ENCODE data around the gene CSF1R.
"Not testable (repeated sequence)": the region's sequence is repeated elsewhere in the genome, so short reads cannot be mapped to it uniquely, and the experiment has no call there.

Gene CSF1R

DNA sequence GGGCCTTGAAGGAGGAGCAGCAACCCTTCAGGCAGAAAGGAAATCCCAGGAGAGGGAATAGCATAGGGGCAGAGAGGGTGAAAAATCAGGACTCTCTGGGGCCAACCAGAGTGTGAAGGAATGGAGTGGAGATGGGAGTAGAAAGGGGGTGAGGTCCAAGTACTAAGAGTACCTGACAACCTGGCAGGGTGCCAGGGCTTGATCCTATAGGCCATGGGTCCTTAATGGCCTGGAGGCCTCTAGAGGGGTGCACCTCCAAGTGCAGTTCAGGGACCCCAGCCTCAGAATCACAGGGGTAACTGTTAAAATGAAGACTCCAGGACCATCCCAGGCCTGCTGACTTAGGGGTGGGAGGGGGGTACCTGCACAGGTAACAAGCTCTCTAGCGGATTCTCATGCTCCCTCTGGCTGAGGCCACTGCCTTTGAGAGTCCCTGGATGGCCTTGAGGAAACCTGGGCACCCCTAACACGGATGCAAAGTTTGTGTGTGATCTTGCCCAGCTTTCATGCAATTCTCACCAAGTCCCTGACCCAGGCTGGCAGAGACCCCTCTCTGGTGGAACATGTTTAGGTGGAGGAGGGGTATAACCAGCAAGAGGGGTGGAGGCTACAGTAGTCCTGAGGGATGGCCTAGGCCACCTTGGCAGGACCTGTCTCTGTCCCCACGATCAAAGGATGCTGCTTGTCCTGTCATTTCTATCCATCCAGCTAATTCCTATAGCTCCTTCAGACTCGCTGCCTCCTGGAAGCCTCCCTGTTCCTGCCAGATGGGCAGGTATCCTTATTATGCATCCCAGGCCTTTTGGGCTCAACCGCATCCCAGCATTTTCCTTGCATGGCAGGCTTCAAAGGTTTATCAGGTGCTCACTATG lies 17.6 kb upstream of the CSF1R start:
- DNase-seq, result no peak

- no peak for DNase-seq
Measured at GRCh38 chr5:150101023-150101422, 14.7 kb upstream of the CSF1R start.

DNA sequence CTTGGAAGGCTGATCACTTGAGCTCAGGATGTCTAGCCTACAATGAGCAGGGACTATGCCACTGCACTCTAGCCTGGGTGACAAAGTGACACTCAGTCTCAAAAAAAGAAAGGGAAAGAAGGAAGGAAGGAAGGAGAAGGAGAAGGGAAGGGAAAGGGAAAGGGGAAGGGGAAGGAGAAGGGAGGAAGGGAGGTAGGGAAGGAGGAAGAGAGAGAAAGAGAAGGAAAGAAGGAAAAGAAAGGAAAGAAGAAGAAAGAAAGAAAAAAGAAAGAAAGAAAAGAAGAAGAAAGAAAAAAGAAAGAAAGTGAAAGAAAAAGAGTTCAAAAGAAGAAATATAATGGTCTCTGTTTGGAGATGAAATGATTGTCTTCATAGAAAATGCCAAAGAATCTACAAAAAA lies 10.8 kb upstream of the CSF1R start:
- no peak for DNase-seq

DNA sequence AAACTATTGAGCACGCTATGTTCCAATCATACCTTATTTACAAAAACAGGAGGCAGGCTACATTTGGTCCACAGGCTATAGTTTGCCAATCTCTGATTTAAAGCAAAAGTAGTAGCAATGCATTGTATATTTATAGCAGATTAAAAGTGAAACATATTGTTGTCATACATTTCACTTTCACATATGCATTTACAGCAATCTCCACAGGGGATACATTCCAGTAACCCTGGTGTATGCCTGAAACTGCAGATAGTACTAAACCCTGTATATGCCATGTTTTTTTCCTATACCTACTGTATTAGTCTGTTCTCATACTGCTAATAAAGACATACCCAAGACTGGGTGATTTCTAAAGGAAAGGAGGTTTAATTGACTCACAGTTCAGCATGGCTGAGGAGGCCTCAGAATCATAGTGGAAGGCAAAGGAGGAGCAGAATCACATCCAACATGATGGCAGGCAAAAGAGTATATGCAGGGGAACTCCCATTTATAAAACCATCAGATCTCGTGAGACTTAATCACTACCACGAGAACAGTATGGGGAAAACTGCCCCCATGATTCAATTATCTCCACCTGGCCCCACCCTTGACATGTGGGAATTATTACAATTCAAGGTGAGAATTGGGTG lies 5.9 kb upstream of the CSF1R start:
- no peak for DNase-seq

- no peak for DNase-seq
Measured at GRCh38 chr5:150085191-150085912, 1.0 kb downstream of the CSF1R start.

- not testable (repeated sequence) for DNase-seq
Measured at GRCh38 chr5:150084754-150085153, 1.6 kb downstream of the CSF1R start.

- no peak for DNase-seq
Measured at GRCh38 chr5:150082889-150083288, 3.5 kb downstream of the CSF1R start.

DNA sequence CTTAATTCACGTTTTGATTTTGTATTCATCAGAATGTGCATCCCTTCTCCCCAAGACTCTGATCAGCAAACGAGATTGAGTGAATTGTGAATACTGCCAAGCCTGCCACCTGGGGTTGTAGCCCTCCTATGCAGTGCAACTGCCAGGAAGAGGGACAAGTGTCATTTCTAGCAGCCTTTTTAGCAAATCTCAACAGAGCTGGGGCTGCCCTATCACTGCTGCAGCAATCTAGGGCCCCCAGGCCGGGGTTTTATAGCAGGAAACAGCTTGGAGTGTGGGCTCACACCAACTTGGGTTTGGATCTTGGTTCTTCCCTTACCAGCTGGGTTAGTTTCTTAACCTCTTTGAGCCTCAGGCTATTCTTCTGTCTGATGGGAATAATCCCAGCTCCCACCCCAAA lies 4.0 kb downstream of the CSF1R start:
- no peak for DNase-seq

DNA sequence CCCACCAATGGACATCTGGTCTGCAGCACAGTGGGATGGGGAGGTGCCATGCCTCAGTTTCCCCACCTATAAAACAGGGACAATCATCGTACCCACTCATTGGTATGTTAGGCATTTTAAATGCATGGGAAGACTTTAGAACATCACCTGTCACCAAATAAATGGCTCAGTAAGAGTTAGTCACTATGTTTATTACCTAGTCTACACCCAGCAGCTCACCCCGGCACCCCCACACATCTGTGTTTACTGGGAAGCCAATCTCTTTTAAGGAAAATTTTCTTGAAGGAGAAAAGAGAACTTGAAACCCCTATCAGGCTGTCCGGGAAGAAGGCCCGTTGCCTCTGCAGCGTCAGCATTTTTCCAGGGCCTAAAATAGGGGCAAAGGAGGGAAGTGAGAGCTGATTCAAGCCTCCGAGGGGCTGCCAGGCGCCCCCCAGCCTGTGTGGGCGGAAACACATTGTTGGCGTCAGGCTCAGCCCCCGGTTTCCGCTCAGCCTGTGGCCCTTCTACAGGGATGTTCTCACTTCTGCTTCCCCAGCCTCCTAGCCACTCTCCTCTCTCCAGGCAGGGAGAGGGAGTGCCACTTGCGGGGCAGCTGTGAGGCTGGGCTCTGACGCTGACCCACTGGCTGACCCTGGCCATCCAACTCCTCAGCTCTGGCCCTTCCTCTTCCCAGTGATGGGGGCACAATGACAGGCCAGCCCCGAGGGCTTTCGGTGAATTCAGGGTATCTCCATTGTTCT lies 4.6 kb downstream of the CSF1R start:
- no peak for DNase-seq

GRCh38 chr5:150080696-150081435 lies 5.5 kb downstream of the CSF1R start:
- no peak for DNase-seq

- no peak for DNase-seq
Measured at GRCh38 chr5:150079909-150080461, 6.4 kb downstream of the CSF1R start.

GRCh38 chr5:150078802-150079689 lies 7.3 kb downstream of the CSF1R start:
- no peak for DNase-seq

DNA sequence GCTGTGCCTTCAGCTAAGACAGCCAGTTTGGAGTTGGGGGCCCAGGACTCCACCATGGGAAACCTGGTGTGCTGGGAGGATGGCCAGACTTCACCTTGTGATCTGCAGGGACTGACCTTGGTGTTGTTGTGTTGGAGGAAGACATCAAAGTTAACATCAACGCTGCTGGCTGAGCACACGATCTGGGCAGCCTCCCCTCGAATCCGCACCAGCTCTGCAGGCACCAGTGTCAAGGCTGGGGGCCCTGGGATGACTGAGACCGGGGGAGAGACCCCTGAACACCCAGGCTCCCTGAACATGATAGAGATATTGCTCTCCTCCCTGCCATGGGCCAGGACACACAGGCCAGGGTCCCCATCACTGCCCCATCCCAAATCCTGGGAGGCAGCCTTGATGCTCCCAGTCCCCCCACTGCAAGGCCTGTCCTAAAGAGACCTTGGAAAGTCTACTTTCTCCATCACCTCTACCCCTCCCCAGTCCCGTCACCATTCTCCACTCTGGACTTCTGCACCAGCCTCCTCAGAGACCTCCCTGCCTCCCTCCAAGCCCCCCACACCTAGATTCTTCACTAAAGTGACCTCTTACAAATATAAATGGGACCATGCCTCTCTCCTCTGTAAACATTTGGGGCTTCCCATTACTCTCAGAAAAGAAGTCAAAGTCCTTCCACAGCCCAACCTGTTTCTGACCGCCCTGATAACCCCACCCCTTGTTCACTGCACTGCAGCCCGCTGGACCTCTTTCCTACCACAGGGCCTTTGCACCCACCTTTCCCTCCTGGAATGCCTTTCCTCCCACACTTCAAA lies 8.2 kb downstream of the CSF1R start:
- no peak for DNase-seq

- no peak for DNase-seq
Measured at GRCh38 chr5:150077060-150077459, 9.3 kb downstream of the CSF1R start.

DNA sequence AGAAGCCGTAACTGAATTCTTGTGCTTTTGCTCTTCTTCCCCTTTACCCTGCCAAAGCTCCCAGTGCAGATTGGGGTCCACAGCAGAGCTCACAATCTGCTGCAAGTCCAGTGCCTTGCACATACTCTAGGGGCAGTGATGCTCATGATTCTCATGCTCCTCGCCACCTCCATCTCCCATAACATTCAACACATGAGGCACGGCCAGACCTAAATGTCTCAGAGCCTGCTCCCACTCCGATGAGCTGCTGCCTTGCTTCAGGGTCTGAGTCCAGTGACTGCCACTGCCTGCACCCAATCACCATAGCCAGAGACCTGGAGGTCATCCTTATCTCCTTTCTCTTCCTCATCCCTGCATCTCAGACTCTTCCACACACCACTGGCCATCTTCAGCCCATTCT lies 10.5 kb downstream of the CSF1R start:
- no peak for DNase-seq

- DNase-seq, result no peak
Measured at GRCh38 chr5:150075233-150075632, 11.1 kb downstream of the CSF1R start.

DNA sequence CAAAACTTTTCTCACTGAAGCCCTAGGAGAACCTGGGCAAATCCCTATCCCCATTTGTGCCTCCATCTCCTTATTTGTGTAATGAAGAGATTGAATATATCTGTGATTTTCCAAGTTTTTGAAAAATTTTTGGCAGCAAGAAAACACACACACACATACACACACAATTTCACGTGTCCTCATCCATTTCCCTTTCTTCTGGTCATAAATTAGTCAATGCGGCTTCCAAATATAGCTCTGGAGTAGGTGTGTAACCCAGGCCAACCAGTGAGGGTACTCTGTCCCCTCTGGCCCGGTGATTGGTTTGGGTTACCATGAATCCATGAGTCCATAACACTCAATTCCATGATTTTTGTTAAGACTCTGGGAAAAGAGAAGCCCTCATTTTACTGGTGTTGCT lies 12.7 kb downstream of the CSF1R start:
- no peak for DNase-seq

DNA sequence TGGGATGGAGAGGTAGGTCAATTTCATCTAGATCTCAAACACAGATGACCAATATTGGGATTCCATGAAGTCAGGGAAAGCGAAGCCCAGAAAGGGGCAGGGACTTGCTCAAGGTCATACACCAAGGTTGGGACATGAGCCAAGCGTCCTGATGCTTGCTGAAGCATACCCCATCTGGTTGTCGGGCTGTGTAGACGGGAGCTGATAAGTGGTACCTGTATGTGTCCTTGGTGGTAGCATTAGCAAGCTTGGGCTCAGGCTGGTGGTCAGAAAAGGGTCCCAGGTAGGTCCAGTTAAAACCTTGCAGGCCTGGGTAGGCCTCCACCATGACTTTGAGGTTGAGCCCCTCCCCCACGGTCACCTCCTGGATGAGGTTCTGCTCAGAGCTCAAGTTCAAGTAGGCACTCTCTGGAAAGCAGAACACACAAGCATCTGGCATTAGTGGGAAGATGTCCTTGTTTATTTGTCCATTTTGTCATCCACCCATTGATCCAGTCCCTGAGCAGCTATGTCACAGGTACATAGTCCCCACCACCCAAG lies 13.2 kb downstream of the CSF1R start:
- no peak for DNase-seq

GRCh38 chr5:150070821-150071220 lies 15.5 kb downstream of the CSF1R start:
- no peak for DNase-seq

Data from DMS79 treated with DMSO at 0.1 percent for 48 hours (cell line).